A549 (cell line): ENCODE results near the gene IQCE.

ENCODE experiments used
- CEBPB ChIP-seq, 2 experiments: fragments of >200 bp in 1 of 2; sonication (Bioruptor Twin) in 1 of 2; formaldehyde crosslinking in 1 of 2; IDR thresholded peaks; 2 replicates each; pipeline ENCODE4 v1.6.1; 2012 to 2016
- CHD4 ChIP-seq: fragments of 200-600 bp; sonication (generic); IDR thresholded peaks from 2 replicates; pipeline ENCODE4 v1.6.1; 2016; ENCODE audit warnings: antibody characterized with exemption, mild to moderate bottlenecking, borderline replicate concordance
- CTCF ChIP-seq: fragments of >200 bp; sonication (Bioruptor Twin); formaldehyde crosslinking; IDR thresholded peaks from 3 replicates; pipeline ENCODE4 v1.5.1; 2016
- EP300 ChIP-seq, 2 experiments: fragments of >200 bp; sonication (Bioruptor Twin); formaldehyde crosslinking; IDR thresholded peaks; 2 replicates in 1 of 2; 3 replicates in 1 of 2; pipeline ENCODE4 v1.6.1; 2016 to 2017
- ESRRA ChIP-seq: fragments of 150-350 bp; IDR thresholded peaks from 2 replicates; pipeline ENCODE4 v1.6.1; 2014; ENCODE audit warnings: mild to moderate bottlenecking, low read length, borderline replicate concordance
- HOXB13 ChIP-seq: fragments of 250-450 bp; sonication (Bioruptor Pico); IDR thresholded peaks from 2 replicates; pipeline ENCODE4 v1.5.0; 2020; ENCODE audit warnings: low read depth, mild to moderate bottlenecking, moderate library complexity
- REST ChIP-seq: fragments of 200-600 bp; sonication (generic); IDR thresholded peaks from 2 replicates; pipeline ENCODE4 v1.6.1; 2016; ENCODE audit warnings: antibody characterized with exemption, mild to moderate bottlenecking, moderate library complexity

GRCh38 chr7:2585446-2585845, 26.7 kb downstream of the IQCE start:
- TF ChIP-seq REST: no peak
- no peak for TF ChIP-seq CTCF
- no peak for TF ChIP-seq CHD4
- no peak for TF ChIP-seq EP300 (IDR thresholded peaks at IDR 0.05)
- no peak for TF ChIP-seq CEBPB (IDR thresholded peaks at IDR 0.05)
- no peak for TF ChIP-seq HOXB13 (CRISPR knock-in tag)
- no peak for TF ChIP-seq ESRRA
